Spinal cord (tissue), 10 donors: ENCODE measurements around the gene HNMT. TPM values are rescaled to one million over a fixed set of nuclear protein-coding genes. Genes with fewer than 3 reads are reported as not detected.
A peak's percentile ranks its signal among the peaks of the same experiment; 100 is the strongest.
"Not testable (repeated sequence)": the region's sequence is repeated elsewhere in the genome, so short reads cannot be mapped to it uniquely, and the experiment has no call there.

Source experiments
- DNase-seq, 6 donors: peaks; one replicate each; pipeline versions ENCODE4 v3.0.0 to v3.0.0-alpha.2; 2013 to 2015; ENCODE audit warnings: low spot score in 6 of 6, low read depth in 4 of 6
- H3K27ac ChIP-seq: one replicate; pipeline ENCODE4 v1.5.1; 2013; ENCODE audit warnings: low read depth, low read length, control low read depth
- H3K27me3 ChIP-seq: one replicate; pipeline ENCODE4 v1.6.1; 2013; ENCODE audit warnings: low read length; ENCODE audit not compliant: control insufficient read depth, insufficient read depth
- H3K36me3 ChIP-seq: one replicate; pipeline ENCODE4 v1.6.1; 2013; ENCODE audit warnings: low read length; ENCODE audit not compliant: control insufficient read depth, insufficient read depth
- H3K4me1 ChIP-seq: one replicate; pipeline ENCODE4 v1.6.1; 2013; ENCODE audit warnings: low read length; ENCODE audit not compliant: control insufficient read depth, insufficient read depth
- H3K4me3 ChIP-seq: one replicate; pipeline ENCODE4 v1.5.1; 2013; ENCODE audit warnings: low read depth, low read length, control low read depth
- H3K9me3 ChIP-seq: one replicate; pipeline ENCODE4 v1.6.1; 2013; ENCODE audit warnings: low read length; ENCODE audit not compliant: control insufficient read depth, insufficient read depth
- WGBS: methylation state at CpG from one replicate; pipeline ENCODE4 v1.1.5; 2013; ENCODE audit warnings: missing lambda C conversion rate; ENCODE audit not compliant: insufficient coverage; 5-methylcytosine and 5-hydroxymethylcytosine counted together
- polyA plus RNA-seq, 2 donors: library from polyadenylated mRNA; unstranded; fragments of 120-200 nt; gene quantifications; one replicate each; pipeline ENCODE4 v1.2.1, GENCODE V29; 2013; ENCODE audit not compliant: insufficient read length in 2 of 2
- total RNA-seq, 2 donors: library from RNA; depleted of rRNA in 1 of 2; stranded (reverse); fragments of 120-200 nt in 1 of 2; fragments of >200 nt in 1 of 2; gene quantifications; one replicate each; pipeline versions ENCODE4 v1.2.3 to v1.2.4, GENCODE V29; 2013 to 2014
- donor health status: healthy.

Gene HNMT
- total and polyA plus RNA-seq, 4 donors: 29.0 to 158 (median 49.1) TPM

GRCh38 chr2:137968477-137969417 lies 4.5 kb downstream of the HNMT start:
- Histone ChIP-seq H3K36me3 (no peaks in the 10 kb centered on the region), H3K27me3 (no peaks in the 10 kb centered on the region), H3K27ac (no peak overlapping the region), H3K4me1 (peaks cover 3% of the 10 kb centered on the region), H3K9me3 (no peaks in the 10 kb centered on the region), H3K4me3 (no peak overlapping the region)
- WGBS: 42% methylated on average over 6 of the region's 6 CpGs
- peak in 2 of 6 donors; percentile 7 to 66 for DNase-seq

- Histone ChIP-seq H3K27me3 (no peaks in the 10 kb centered on the region), H3K4me1 (peaks cover 3% of the 10 kb centered on the region), H3K36me3 (no peaks in the 10 kb centered on the region), H3K4me3 (no peak overlapping the region), H3K9me3 (no peaks in the 10 kb centered on the region), H3K27ac (no peak overlapping the region)
- peak in 2 of 6 donors; percentile 9 to 70 for DNase-seq
- WGBS: no CpG with 5 or more reads among the region's 1 CpG
Observed at GRCh38 chr2:137969418-137969765, 5.1 kb downstream of the HNMT start.

GRCh38 chr2:137969876-137970275 lies 5.6 kb downstream of the HNMT start:
- Histone ChIP-seq H3K36me3 (no peaks in the 10 kb centered on the region), H3K27ac (no peak overlapping the region), H3K4me1 (no peaks in the 10 kb centered on the region), H3K27me3 (no peaks in the 10 kb centered on the region), H3K9me3 (no peaks in the 10 kb centered on the region), H3K4me3 (no peak overlapping the region)
- DNase-seq: no peak
- no CpG with 5 or more reads among the region's 1 CpG for WGBS

DNA sequence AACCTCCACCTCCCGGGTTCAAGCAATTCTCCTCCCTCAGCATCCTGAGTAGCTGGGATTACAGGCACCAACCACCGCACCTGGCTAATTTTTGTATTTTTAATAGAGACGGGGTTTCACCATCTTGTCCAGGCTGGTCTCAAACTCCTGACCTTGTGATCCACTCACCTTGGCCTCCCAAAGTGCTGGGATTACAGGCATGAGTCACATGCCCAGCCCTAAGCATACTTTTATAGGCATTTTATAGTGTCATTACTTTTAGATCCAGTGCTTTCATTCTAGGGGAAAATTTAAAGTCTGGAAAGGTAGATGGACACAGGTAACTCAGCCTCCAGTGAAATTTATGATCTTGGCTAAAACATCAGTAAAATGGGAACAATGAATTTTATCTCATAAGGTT lies 7.0 kb downstream of the HNMT start:
- not testable (repeated sequence) for H3K4me1 ChIP-seq, H3K9me3 ChIP-seq, DNase-seq, H3K27ac ChIP-seq, H3K27me3 ChIP-seq, H3K36me3 ChIP-seq, H3K4me3 ChIP-seq
- 100% methylated on average over 1 of the region's 3 CpGs for WGBS

GRCh38 chr2:137973280-137973679 lies 9.0 kb downstream of the HNMT start:
- H3K27ac ChIP-seq: no peak overlapping the region
- DNase-seq: no peak
- H3K9me3 ChIP-seq: no peaks in the 10 kb centered on the region
- H3K4me3 ChIP-seq: no peak overlapping the region
- no peaks in the 10 kb centered on the region for H3K4me1 ChIP-seq
- H3K27me3 ChIP-seq: no peaks in the 10 kb centered on the region
- H3K36me3 ChIP-seq: no peaks in the 10 kb centered on the region

DNA sequence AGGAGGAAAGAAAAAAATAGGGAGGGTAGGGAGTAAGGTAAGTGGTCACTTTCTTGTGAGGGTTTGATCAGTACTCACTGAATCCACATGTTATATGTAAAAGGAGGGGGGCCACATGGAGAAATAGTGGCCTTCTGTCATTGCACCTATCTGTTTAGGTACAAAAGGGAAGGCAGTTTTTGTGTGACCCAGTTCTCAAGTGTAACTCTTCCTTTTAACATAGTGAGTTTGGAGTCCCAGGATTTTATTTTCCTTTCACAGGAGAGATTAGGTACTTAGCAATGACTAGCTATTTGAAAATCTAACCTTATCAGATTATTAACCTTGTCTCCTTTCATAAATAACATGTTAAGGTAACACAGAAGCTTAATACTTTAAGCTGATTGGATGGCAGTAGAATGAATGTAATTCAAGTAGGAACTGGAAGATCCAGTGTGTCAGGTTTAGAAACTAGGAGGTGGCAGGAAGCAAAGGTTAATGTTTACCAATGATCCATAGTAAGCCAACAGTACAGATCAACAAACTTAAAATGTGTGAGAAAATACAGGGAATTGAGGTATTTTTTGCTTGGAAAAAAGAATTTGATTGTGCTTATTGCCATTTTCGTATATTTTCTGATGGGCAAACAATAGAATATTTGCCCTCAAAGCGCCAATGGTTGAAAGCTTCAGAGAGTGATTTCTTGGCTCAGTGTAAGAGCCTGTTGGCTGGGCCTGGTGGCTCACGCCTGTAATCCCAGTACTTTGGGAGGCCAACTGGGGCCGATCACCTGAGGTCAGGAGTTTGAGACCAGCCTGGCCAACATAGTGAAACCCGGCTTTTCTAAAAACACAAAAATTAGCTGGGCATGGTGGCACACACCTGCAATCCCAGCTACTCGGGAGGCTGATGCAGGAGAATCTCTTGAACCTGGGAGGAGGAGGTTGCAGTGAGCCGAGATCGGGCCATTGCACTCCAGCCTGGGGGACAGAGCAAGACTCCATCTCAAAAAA lies 11.3 kb downstream of the HNMT start:
- WGBS: 78% methylated on average over 5 of the region's 8 CpGs

DNA sequence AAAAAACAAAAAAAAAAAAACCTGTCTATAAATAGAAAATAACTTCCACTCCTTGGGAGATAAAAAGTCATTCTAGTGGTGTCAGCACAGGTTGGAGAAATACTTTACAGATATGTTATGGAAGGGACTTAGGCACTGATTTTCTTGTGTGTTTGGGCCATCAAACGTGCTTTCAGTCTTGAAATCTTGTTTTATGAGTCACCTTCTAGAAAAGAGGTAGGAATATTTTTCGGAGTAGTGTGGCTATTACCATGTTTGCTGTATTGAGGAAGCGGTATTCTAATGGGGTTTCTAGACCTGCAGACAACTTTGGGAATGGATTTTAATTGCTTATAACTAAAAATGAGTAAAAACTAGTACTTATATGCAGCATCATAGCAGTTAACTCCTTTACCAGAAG lies 12.0 kb downstream of the HNMT start:
- no peak overlapping the region for H3K27ac ChIP-seq
- WGBS: 100% methylated on average over 2 of the region's 3 CpGs
- H3K4me1 ChIP-seq: no peaks in the 10 kb centered on the region
- no peak overlapping the region for H3K4me3 ChIP-seq
- no peak for DNase-seq
- no peaks in the 10 kb centered on the region for H3K27me3 ChIP-seq
- no peaks in the 10 kb centered on the region for H3K36me3 ChIP-seq
- no peaks in the 10 kb centered on the region for H3K9me3 ChIP-seq

More for the DNA sequence above, 11.3 kb downstream of the HNMT start:
- no peak overlapping the region for H3K4me3 ChIP-seq
- no peak overlapping the region for H3K27ac ChIP-seq
- no peaks in the 10 kb centered on the region for H3K4me1 ChIP-seq
- no peaks in the 10 kb centered on the region for H3K36me3 ChIP-seq
- DNase-seq: no peak
- no peaks in the 10 kb centered on the region for H3K27me3 ChIP-seq
- no peaks in the 10 kb centered on the region for H3K9me3 ChIP-seq

DNA sequence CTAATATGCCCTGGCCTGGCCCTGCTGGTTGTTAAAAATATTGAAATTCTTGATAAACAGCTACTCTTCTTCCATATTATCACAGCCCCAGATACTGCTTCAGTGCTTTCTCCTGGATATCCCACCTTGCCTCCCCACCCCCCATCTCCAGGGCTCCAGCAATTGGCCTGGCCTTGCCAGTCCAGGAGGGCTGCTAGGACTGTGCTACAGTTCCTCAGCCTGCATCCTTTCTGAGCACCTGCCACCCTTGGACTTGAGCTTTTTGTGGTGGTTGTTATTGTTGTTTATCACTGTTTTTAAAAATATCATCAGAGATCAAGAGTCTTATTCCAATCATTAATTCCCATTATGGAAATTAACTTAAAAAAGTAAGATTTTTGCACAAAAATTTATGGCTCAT lies 13.5 kb downstream of the HNMT start:
- Histone ChIP-seq H3K9me3 (no peaks in the 10 kb centered on the region), H3K27me3 (no peaks in the 10 kb centered on the region), H3K4me1 (no peaks in the 10 kb centered on the region), H3K36me3 (no peaks in the 10 kb centered on the region), H3K4me3 (no peak overlapping the region), H3K27ac (no peak overlapping the region)
- DNase-seq: no peak

DNA sequence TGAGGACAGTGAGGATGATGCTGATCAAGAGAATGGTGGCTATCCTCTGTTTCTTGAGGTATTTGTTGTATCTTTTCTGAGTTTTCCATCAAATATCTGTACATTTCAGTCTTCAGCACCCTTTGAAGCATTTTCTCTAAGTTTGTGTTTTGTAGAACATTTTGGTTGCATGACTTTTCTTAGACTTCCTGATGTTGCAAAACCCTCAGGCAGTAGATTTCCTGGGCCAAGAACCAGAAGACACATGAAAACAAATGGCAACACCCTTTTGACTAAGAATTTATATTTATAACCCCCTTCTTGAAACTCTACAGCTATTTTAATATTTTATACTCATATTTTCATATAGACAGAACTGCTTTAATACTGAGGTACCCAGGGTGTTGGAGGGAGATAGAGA lies 16.2 kb downstream of the HNMT start:
- Histone ChIP-seq H3K4me1 (no peaks in the 10 kb centered on the region), H3K4me3 (no peak overlapping the region), H3K36me3 (no peaks in the 10 kb centered on the region), H3K27ac (no peak overlapping the region), H3K9me3 (no peaks in the 10 kb centered on the region), H3K27me3 (no peaks in the 10 kb centered on the region)
- no peak for DNase-seq
